Ramos (cell line): Measurements from ENCODE around the gene CD300H.
"Not testable (repeated sequence)": the region's sequence is repeated elsewhere in the genome, so short reads cannot be mapped to it uniquely, and the experiment has no call there.

ENCODE experiments used
- in situ Hi-C: fragments of 300-500 bp; cut with MboI; formaldehyde crosslinking; loops from one replicate; pipeline ENCODE4 v1.14.3; 2022; ENCODE audit warnings: low sequenced_read_pairs; ENCODE audit not compliant: unreplicated experiment

Gene CD300H

GRCh38 chr17:74529243-74529642 lies 38.1 kb downstream of the CD300H start:
- in situ Hi-C loops: no loop called here

GRCh38 chr17:74528491-74529199 lies 38.7 kb downstream of the CD300H start:
- in situ Hi-C loops: no loop called here

GRCh38 chr17:74527756-74528155 lies 39.6 kb downstream of the CD300H start:
- in situ Hi-C loops: no loop called here

GRCh38 chr17:74527081-74527480 lies 40.2 kb downstream of the CD300H start:
- in situ Hi-C loops: no loop called here

- in situ Hi-C loops: no loop called here
These were observed 40.6 kb downstream of the CD300H start for GRCh38 chr17:74526681-74527080.

GRCh38 chr17:74525781-74526288 lies 41.5 kb downstream of the CD300H start:
- in situ Hi-C loops: no loop called here

GRCh38 chr17:74525465-74525725 lies 41.9 kb downstream of the CD300H start:
- in situ Hi-C loops: no loop called here

- in situ Hi-C loops: no loop called here
These were observed 42.5 kb downstream of the CD300H start for GRCh38 chr17:74524653-74525464.

- in situ Hi-C loops: no loop called here
These were observed 44.0 kb downstream of the CD300H start for GRCh38 chr17:74523308-74523707.

GRCh38 chr17:74522381-74523105 lies 44.8 kb downstream of the CD300H start:
- in situ Hi-C loops: no loop called here

GRCh38 chr17:74521701-74522201 lies 45.6 kb downstream of the CD300H start:
- in situ Hi-C loops: no loop called here

- in situ Hi-C loops: no loop called here
These were observed 46.4 kb downstream of the CD300H start for GRCh38 chr17:74520790-74521480.

- in situ Hi-C loops: no loop called here
These were observed 47.3 kb downstream of the CD300H start for GRCh38 chr17:74520016-74520434.

- in situ Hi-C loops: not testable (repeated sequence)
These were observed 48.8 kb downstream of the CD300H start for GRCh38 chr17:74518413-74518981.

- in situ Hi-C loops: no loop called here
These were observed 50.6 kb downstream of the CD300H start for GRCh38 chr17:74516561-74517328.

- in situ Hi-C loops: no loop called here
These were observed 51.4 kb downstream of the CD300H start for GRCh38 chr17:74515941-74516340.

GRCh38 chr17:74514632-74515334 lies 52.5 kb downstream of the CD300H start:
- in situ Hi-C loops: no loop called here

- in situ Hi-C loops: no loop called here
These were observed 53.2 kb downstream of the CD300H start for GRCh38 chr17:74513987-74514631.
